ENCODE measurements around the gene PAX5.

Gene PAX5

GRCh38 chr9:36961561-36962325 lies 72.3 kb downstream of the PAX5 start:
- no peak overlapping the region for H3K27ac ChIP-seq

GRCh38 chr9:36961051-36961450 lies 73.0 kb downstream of the PAX5 start:
- TF ChIP-seq CTCF (conservative IDR thresholded peaks at IDR 0.05) = no peak
- no peak for TF ChIP-seq ZFX (IDR thresholded peaks at IDR 0.05)
- no peak overlapping the region for H3K27ac ChIP-seq

More at GRCh38 chr9:36961561-36962325, 72.3 kb downstream of the PAX5 start:
- TF ChIP-seq CTCF (conservative IDR thresholded peaks at IDR 0.05) (no peak), ZFX (IDR thresholded peaks at IDR 0.05) (no peak)

GRCh38 chr9:36960575-36960955 lies 73.5 kb downstream of the PAX5 start:
- H3K27ac ChIP-seq = no peak overlapping the region
- TF ChIP-seq ZFX (IDR thresholded peaks at IDR 0.05) (no peak), CTCF (conservative IDR thresholded peaks at IDR 0.05) (no peak)

GRCh38 chr9:36959681-36960574 lies 74.1 kb downstream of the PAX5 start:
- no peak for TF ChIP-seq ZFX (IDR thresholded peaks at IDR 0.05)
- no peak for TF ChIP-seq CTCF (conservative IDR thresholded peaks at IDR 0.05)

GRCh38 chr9:36956908-36957307 lies 77.2 kb downstream of the PAX5 start:
- H3K27ac ChIP-seq = no peak overlapping the region
- TF ChIP-seq ZFX (IDR thresholded peaks at IDR 0.05) (no peak), CTCF (conservative IDR thresholded peaks at IDR 0.05) (no peak)

More at GRCh38 chr9:36959681-36960574, 74.1 kb downstream of the PAX5 start:
- H3K27ac ChIP-seq = no peak overlapping the region

- TF ChIP-seq ZFX (IDR thresholded peaks at IDR 0.05) (no peak), CTCF (conservative IDR thresholded peaks at IDR 0.05) (no peak)
Measured at GRCh38 chr9:36950389-36950788, 83.7 kb downstream of the PAX5 start.

GRCh38 chr9:36949466-36949865 lies 84.6 kb downstream of the PAX5 start:
- H3K27ac ChIP-seq = no peak overlapping the region
- TF ChIP-seq ZFX (IDR thresholded peaks at IDR 0.05) (no peak), CTCF (conservative IDR thresholded peaks at IDR 0.05) (no peak)

More at GRCh38 chr9:36950389-36950788, 83.7 kb downstream of the PAX5 start:
- H3K27ac ChIP-seq = no peak overlapping the region
